Limb (tissue), 2 donors: ENCODE data around the gene KCNJ12.
A peak's percentile ranks its signal among the peaks of the same experiment; 100 is the strongest.
"Not testable (repeated sequence)": the region's sequence is repeated elsewhere in the genome, so short reads cannot be mapped to it uniquely, and the experiment has no call there.

ENCODE experiments used
- DNase-seq, 2 donors: peaks; one replicate each; pipeline ENCODE4 v3.0.0-alpha.2; 2016; ENCODE audit errors: extremely low spot score in 2 of 2

The KCNJ12 gene

DNA sequence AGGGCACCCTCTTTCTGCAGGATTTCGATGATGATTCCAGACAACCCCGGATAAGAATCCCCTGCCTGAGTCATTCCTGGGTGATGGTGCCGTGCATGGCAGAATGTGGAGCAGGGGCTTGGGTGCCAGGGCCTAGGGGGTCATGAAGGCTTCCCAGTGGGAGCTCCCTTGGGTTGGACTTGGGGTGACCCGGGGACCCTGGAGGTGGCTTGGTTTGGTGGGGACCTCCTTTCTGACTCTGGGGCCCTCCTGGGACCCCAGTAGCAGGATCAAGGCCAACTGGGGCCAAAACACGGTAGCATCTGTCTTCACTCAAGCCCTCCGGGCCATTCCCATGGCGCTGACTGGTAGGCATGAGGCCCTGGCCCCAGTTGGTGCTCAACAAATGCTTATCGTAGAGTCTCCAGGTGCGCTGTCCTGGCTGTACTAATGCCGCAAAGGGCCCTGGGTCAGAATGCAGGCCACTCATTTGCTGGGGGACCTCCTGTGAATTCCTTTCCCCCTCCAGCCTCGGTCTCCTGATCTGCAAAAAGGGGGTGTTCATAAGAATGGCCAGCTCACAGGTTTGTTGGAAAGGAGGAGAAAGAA lies 44.4 kb downstream of the KCNJ12 start:
- DNase-seq, result peak in 1 of 2 donors; percentile 18

DNA sequence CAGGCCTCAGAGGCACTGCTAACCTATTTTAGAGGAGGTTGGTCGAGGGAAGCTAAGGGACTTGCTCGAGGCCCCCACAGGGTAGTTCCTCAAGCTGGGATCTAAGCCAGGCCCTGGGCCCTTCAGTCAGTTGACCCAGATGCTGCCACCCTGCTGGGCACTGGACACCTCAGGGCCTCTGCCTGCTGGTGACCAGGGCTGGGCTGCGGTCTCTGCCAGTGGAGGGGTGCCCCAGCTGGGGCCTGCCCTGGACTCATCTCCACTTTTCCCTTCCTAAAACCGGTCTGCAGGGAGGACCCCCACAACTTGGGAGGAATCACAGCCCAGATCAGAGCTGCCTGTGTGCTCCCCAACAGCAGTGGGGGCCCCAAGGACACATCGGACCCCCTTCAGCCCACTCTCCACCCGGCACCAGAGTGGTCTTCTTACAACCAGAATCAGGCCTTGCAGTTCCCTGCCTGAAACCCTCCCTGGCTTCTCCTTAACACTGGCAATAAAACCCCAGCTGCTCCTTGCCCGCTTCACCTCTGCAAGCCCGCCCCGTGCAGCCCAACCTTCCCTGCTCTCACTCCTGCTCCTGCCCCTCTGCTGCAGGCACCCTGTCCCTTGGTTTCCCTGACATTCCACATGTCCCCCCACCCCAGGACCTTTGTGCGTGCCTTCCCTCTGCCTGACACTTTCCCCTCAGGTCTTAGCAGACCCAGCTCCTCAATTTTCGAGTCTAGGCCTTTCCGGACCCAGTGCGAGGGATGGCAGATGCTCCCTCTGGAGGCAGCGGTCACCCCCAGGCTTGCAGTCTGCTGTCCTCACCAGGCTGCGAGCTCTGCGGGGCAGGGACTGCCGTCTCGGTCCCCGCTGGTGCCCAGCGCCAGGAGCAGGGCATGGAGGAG lies 45.5 kb downstream of the KCNJ12 start:
- DNase-seq, result peak in 1 of 2 donors; percentile 27

DNA sequence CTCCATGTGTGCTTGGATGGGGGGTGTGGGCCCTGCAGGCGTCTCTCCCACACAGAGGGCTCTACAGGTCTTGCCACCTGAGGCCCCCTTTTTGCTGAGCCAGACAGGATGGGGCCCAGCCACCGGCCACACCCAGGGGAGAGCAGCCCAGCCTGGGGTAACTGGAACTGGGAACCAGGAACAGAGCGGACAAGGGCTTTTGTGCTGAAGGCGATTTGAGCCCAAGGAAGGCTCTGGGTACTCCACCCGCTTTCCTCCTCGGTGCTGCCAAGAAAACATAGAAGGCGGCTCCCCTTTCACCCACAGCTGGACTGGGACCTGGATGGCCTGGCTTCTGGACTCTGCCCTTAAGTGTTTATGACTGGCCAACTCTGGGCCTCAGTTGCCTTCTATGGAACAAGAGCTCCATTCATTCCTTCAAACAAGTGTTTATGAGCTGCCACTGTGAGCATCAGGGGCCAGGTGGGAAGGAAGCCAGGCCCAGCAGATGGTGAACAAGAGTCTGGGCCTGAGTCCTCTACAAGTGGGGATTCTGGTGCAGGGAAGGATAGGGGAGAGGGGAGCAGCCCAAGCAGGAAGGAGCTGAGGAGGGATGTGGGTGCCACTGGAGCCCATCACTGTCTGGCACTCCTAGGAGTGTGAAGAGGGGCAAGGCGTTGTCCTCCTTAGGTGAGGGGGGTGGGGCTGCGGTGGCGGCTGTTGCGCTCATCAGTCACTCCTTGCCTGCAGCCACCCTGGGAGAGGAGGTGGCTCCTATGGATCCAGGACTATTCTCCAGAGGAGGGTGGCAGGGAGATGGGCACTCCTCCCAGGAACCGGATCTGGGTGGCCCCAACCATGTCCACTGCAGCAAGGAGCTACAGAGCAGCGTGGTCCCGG lies 46.4 kb downstream of the KCNJ12 start:
- peak in 1 of 2 donors; percentile 22 for DNase-seq

DNA sequence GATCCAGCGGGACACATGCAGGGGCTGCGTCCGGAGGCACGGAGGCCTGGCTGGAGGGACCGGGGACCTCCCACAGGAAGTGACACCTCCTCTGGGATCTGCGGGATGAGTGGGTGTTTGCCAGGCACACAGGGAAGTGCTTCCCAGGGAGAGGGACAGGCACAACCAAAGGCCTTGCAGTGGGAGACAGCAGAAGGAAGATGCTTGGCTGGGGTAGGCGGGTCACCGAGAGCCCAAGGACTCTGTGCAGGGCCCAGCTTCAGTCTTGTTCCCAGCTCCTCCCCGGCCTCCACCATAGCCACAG lies 47.0 kb downstream of the KCNJ12 start:
- peak in 1 of 2 donors; percentile 18 for DNase-seq

DNA sequence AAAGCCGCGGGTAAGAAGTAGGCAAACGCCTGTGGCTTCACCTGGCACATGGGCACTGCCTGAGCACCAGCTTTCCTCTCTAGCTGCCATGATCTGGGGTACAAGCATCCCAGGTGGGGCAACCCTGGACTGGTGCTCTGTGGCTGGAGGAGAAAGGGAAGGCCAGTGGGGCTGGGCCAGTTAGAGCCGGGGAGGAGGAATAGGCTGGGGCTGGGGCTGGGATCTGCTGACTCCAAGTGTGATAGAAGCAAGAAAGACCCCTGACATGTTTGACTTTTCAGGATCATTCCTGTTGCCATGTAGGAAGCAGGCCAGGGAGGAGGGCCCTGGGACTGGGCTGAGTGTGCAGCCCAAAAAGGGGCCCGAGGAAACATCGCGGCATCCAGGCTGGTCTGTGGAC lies 48.5 kb downstream of the KCNJ12 start:
- not testable (repeated sequence) for DNase-seq

DNA sequence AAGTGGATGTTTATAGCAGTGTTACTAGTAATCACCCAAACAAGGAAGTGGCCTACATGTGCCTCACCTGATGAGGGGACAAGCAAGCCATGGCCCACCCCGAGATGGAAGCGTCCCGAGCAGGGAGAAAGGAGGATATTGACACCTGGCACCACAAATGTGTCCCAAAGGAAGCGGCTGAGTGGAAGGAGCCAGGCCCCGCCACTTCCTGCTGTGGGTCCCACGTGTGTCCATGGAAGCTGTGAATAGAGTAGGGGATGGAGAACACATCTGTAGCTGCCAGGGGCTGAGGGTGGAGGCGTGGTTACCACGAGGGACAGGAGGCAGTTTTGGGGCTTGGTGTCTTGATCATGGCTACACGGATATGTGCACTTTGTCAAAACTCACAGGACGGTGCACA lies 49.2 kb downstream of the KCNJ12 start:
- DNase-seq, result no peak

DNA sequence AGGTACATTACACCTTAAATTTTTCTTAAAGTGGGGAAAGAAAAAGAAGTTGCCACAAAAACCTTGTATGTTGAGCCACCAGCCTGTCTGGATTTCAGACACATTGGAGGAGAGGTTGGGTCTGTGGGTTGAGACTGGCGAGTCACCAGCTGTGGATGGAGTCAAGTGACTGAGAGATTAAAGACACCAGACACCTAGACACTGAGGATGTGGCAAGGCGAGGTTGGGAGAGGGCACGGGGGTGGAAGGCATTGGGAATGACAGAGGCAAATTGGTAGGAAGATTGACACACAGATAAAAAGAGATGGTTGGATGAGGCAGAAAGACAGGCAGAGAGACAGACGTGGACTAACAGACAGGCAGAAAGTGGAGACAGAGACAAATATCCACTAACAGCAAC lies 49.6 kb downstream of the KCNJ12 start:
- no peak for DNase-seq

DNA sequence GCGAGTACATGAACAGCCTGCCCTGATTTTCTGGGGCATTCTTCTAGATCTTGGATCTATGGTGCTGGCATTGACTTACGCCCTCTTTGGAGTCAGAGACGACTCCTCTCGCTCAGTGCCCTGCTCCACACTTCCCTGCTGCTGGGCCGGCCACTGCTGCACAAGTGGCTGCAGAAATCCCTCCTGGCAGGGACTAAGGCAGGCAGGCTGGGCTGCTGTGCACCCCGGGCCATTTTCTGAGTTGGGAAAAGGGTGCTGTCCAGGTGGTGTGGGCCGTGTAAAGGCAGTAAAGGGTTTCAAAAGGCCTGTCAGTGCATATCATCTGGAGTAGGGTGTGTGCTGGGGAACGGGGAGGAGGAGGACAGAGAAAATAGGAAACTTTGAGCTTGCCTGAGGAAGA lies 50.1 kb downstream of the KCNJ12 start:
- DNase-seq, result not testable (repeated sequence)

DNA sequence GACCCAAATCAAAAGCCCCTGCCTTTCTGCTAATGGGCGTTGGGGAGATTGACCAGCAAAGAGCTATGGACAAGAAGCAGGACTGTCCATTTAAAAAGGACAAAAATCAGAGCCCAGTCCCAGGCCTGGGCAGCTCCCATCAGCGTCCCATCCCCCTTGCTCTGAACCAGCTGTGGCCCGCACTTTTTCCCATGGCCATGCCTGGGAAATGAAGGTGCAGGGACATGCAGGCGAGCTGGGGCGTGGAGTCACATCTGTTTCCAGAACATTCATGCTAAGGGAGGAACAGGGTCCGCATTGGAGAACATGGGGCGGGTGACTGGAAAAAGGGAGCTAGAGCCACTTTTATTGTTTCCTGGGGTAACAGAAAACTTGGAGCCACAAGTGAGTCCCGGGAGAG lies 50.7 kb downstream of the KCNJ12 start:
- DNase-seq, result not testable (repeated sequence)

DNA sequence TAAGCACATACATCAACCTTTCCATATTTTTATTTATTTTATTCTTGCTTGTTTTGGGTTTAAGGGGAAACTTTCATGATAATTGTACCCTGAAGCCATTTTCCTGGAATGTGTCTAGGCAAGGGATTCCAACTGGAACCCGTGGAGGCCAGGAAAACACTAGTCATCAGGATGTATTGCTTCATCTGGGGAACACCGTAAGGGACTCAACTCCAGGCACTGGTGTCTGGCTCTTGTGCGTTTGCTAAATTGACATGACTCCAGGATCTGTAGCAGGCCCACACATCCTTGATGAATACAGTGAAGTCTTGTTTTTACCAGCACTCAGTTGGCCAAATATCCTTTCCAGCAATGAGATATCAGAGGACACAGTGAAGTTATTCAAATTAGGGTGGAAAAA lies 51.6 kb downstream of the KCNJ12 start:
- DNase-seq, result not testable (repeated sequence)

DNA sequence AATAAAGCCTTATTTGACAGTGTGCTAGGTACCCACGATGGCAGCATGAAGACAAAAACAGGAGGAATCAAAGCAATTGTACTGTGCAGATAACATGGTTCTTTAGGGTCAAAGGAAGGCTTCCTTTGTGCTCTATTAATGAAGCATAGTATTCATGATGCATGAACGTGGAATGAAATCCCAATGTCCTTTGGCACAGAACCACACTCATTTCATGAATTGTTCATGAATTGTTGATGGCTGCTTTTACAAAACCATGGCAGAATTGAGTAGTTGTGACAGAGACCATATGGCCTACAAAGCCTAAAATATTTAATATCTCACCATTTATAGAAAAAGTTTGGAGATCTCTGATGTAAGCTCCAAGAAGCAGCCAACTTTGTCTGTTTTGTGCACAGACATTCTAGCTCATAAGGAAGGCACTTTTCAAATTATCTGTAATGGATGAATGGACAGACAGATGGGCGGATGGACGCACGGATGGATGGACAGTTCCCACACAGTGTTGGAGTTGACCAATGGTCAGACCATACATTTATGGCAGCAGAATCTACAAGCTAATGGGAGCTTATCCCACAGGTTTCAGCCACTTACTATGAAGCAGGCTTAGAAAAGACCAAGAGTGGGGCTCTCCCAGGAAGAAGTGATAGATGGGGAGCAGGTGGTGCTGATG lies 52.7 kb downstream of the KCNJ12 start:
- not testable (repeated sequence) for DNase-seq

DNA sequence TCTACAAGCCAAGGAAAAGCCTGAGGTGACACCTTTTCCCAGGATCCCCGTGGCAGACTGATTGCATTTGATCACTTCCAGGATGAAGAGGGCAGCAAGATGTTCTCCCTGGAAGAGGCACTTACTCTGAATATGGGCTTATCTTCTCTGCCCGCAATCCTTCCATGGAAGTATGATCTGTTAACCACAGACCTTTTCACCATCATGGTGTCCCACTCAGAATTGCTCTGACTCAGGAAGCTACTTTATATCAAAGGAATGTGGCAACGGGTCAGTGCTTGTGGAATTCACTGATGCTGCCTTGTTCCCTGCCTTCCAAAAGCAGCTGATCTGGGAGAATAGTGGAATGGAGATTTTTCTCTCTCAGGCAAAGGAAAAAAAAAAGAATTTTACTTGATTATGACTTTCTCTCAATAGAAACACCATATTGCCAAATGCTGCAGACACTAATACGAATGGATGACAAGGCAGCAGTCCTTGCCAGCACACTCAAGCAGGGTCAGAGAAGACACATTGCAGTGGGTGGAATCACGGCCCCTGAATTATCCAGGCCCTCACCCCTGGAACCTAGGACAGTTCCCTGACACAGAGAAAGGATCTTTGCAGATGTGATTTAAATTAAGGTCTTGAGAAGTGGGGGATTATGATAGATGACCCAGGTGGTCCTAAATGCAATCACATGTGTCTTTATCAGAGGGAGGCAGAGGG lies 53.9 kb downstream of the KCNJ12 start:
- DNase-seq, result not testable (repeated sequence)

DNA sequence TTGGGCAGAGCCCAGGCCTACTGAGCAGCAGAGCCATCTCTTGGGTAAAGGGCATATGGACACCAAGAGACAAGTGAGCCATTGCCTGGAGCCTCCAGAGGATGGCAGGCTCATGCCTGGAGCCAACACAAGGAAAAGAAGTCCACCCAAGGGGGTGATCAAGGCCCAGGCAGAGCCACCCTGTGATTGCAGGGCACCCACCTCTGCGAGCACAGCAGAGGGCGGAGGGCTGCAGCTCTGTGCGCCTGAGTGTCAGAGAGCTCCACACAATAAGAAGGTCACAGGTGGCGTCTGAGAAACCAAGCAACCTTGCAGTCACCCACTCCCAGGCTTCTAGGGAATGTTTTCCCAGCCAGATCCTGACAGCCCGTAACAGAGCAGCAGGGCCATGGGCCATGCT lies 57.8 kb downstream of the KCNJ12 start:
- not testable (repeated sequence) for DNase-seq

DNA sequence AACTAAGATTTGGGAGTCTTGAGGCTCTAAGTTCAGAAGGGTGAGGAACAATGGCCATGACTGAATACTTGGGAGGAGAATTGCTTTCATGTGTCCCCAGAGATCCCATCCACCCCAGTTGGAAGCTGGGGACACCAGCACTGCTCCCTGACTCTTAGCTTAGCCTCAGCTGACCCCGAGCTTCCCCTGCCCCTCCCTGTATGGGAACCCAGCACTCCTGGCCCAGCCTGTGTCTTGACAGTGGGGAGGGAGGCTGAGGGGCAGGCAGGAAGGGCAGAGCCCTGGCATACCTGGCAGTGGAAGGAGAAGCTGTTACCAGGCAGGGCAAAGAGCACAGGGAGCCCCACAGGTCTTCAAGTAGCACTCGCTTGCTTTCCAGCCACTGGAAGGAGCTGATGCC lies 58.8 kb downstream of the KCNJ12 start:
- DNase-seq, result not testable (repeated sequence)

DNA sequence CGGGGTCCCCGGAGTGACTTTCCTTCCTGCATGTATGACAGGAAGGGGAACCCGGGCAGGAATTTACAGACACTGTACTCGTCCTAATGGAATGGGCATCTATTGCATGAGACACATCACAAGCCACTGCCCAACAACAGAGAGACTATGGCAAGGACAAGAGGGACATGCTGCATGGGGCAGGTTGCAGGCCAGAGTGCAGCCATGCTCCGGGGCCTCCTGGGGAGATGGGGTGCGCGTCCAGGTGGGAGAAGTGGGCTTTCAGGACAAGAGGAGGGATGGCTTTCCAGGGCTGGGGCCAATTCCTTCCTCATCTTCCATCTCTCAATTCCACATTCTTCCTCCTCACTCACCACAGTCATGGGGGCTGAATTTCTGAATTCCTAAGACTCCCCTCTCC lies 60.3 kb downstream of the KCNJ12 start:
- DNase-seq, result not testable (repeated sequence)

DNA sequence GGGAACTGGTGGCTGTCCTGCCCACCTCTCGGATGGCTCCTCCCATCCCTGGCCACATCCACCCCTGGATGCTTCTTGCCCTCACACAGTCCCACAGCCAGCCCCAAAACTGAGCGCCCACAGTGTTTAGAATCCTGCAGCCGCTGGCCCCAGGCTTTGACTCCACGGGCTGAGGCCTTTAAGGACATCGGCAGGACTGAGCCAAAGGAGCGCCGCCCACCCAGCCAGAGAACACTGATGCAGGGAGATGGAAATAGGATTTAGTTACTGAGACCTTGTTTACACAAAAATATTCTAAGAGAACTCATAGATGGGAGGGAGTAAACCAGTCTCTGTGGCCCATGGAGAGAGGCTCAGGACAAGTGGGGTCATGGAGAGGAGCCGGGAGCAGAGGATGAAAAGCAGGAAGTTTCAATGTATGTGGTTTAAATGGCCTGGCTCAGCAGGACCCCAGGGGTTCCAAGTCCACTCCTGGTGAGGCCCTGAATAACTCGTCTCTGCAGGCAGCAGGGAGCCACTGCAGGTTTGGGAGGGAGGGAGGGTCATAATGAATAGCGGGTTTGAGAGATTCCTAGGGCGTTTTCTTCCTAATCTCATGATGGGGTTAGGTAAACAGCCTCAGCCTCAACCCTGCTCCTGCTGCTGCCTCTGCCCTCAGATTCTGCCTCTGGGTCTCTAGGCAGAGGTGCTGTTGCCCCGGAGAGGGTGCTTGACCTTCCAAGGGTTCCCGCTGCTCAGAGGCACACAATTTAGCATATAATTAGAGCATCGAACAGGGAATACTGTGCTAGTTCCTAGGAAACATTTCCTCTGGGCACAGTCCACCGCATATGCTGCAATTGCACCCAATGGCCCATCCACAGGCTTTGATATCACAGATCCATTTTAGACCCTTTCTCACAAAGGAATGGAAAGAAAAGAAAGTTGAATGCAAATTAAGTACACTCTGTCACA lies 61.0 kb downstream of the KCNJ12 start:
- DNase-seq, result not testable (repeated sequence)

DNA sequence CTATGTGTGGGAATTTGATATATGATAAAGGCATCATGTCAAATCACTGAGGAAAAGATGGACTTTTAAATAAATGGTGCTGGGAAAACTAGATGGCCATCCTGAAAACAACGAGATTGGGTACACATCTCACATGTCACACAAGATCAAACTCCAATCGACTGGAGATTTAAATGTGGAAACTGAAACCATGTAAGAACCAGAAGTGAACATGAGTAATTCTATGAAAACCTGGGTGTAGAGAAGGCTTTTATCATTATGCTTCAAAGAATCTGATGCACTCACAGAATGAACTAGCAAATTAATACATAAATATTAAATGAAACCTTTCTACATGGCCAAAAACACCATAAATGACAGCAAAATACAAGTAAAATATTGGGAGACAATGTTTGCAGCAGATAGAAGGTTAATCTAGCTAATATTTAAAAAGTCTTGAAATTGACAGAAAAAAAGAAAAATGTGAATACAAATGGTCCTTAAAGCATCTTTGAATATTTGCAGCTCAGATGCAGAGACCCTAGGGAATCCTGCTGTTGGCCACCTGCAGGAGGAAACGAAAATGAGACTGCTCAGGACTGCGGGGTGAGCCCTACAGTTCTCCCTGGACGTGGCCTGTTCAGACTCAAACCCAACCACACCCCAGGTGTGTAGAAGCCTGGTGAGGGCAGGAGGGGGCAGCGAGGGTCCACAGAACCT lies 62.3 kb downstream of the KCNJ12 start:
- DNase-seq, result not testable (repeated sequence)

DNA sequence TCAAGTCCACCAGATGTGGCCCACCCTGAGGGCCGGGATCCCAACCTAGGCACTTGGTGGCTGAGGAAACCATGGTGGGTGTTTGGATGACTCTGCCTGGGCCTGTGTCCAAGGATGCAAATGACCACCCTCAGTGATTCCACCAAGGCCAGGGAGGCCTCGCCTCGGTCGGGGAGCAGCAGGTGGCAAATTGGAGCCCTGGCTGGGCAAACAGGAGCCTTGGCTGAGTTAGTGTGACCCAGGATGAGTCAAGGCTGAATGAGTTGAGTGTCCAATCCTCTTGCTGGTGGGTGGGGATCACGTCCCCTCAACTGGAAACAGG lies 62.8 kb downstream of the KCNJ12 start:
- DNase-seq, result not testable (repeated sequence)

DNA sequence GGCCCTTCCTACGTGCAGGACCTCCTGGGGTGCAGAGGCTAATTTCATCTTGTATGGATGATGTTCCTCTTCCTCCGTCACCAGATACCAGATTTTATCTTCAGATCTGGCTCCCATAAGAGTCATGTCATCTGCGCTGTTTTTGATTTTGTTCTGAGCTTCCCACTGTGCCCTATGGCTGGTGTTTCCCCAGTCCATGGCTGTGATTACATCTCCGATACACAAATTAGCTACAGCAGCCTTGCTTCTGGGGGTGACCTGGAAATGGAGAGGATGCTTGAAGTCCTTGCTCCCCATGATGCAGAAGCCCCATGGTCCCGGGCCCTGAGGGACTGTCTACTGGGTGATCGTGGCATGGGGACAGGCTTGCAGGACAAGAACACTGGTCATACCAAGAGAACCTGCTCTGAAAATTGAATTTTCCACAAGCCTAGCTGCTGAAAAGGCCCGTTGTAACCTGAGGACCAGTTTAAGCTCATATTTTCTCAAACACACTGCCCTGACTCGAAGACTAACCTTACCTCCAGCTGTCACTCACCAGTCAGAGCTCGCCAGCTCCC lies 69.0 kb downstream of the KCNJ12 start:
- DNase-seq, result no peak
